ENCODE measurements around the gene RBM25.

Gene RBM25

GRCh38 chr14:73057944-73058223, 450 bp upstream of the RBM25 start:
- peak overlapping the region; percentile 91 for H3K4me3 ChIP-seq (ENCODE audit: control insufficient read depth, low read depth, low read length)
- no peak for TF ChIP-seq CTCF (conservative IDR thresholded peaks at IDR 0.05; ENCODE audit: control insufficient read depth, insufficient read depth, low read depth, low read length)
- DNase-seq (ENCODE audit: low read depth), result no peak

- TF ChIP-seq CTCF (conservative IDR thresholded peaks at IDR 0.05; ENCODE audit: control insufficient read depth, insufficient read depth, low read depth, low read length), result no peak
- H3K4me3 ChIP-seq (ENCODE audit: control insufficient read depth, low read depth, low read length), result peak overlapping the region; percentile 91
- DNase-seq (ENCODE audit: low read depth), result peak; percentile 30
These were observed 764 bp downstream of the RBM25 start for GRCh38 chr14:73058922-73059673.

- TF ChIP-seq CTCF (conservative IDR thresholded peaks at IDR 0.05; ENCODE audit: control insufficient read depth, insufficient read depth, low read depth, low read length), result no peak
- DNase-seq (ENCODE audit: low read depth), result no peak
- no peak overlapping the region for H3K4me3 ChIP-seq (ENCODE audit: control insufficient read depth, low read depth, low read length)
These were observed 11.3 kb downstream of the RBM25 start for GRCh38 chr14:73069585-73069984.

- H3K4me3 ChIP-seq (ENCODE audit: control insufficient read depth, low read depth, low read length), result no peak overlapping the region
- DNase-seq (ENCODE audit: low read depth), result no peak
- TF ChIP-seq CTCF (conservative IDR thresholded peaks at IDR 0.05; ENCODE audit: control insufficient read depth, insufficient read depth, low read depth, low read length), result no peak
These were observed 32.7 kb downstream of the RBM25 start for GRCh38 chr14:73091044-73091443.

GRCh38 chr14:73097421-73097820, 39.1 kb downstream of the RBM25 start:
- no peak for DNase-seq (ENCODE audit: low read depth)
- no peak overlapping the region for H3K4me3 ChIP-seq (ENCODE audit: control insufficient read depth, low read depth, low read length)
- TF ChIP-seq CTCF (conservative IDR thresholded peaks at IDR 0.05; ENCODE audit: control insufficient read depth, insufficient read depth, low read depth, low read length), result no peak

GRCh38 chr14:73100334-73100733, 42.0 kb downstream of the RBM25 start:
- no peak for TF ChIP-seq CTCF (conservative IDR thresholded peaks at IDR 0.05; ENCODE audit: control insufficient read depth, insufficient read depth, low read depth, low read length)
- DNase-seq (ENCODE audit: low read depth), result no peak
- no peak overlapping the region for H3K4me3 ChIP-seq (ENCODE audit: control insufficient read depth, low read depth, low read length)
